Activated CD4-positive, alpha-beta memory T cell treated with anti-CD3 and anti-CD28 coated beads, Interleukin-2, amount 10 ng/mL, durations not matched to agents 7 days and 5 days (primary cell): ENCODE data around the gene SPDYE3. TPM values are rescaled to one million over a fixed set of nuclear protein-coding genes. Genes with fewer than 3 reads are reported as not detected.
"Not testable (repeated sequence)": the region's sequence is repeated elsewhere in the genome, so short reads cannot be mapped to it uniquely, and the experiment has no call there.

Experiments
- CTCF ChIA-PET: fragments of 350-600 bp; sonication (Branson Sonifier 250); formaldehyde crosslinking; loops from one replicate; lab custom pipeline; 2021; ENCODE audit warnings: antibody characterized with exemption, inconsistent platforms; lab: Charles Lee
- POLR2A ChIA-PET: fragments of 350-600 bp; sonication (Branson Sonifier 250); formaldehyde crosslinking; loops from one replicate; lab custom pipeline; 2021; ENCODE audit warnings: antibody characterized with exemption; lab: Charles Lee
- DNase-seq: peaks from one replicate; pipeline ENCODE4 v3.0.0-alpha.2; 2020
- H3K27ac Mint-ChIP-seq: one replicate; pipeline ENCODE4 v1.8.0; 2021; ENCODE audit warnings: mild to moderate bottlenecking, mixed read lengths
- H3K27me3 Mint-ChIP-seq: one replicate; pipeline ENCODE4 v1.8.0; 2021; ENCODE audit warnings: mixed read lengths
- H3K36me3 Mint-ChIP-seq: one replicate; pipeline ENCODE4 v1.8.0; 2021; ENCODE audit warnings: low read depth, mixed read lengths
- H3K4me1 Mint-ChIP-seq: one replicate; pipeline ENCODE4 v1.8.0; 2021; ENCODE audit warnings: mixed read lengths
- H3K4me3 Mint-ChIP-seq: one replicate; pipeline ENCODE4 v1.8.0; 2021; ENCODE audit warnings: mild to moderate bottlenecking, mixed read lengths
- H3K9me3 Mint-ChIP-seq: one replicate; pipeline ENCODE4 v1.8.0; 2021; ENCODE audit warnings: mixed read lengths
- total RNA-seq, 2 experiments: library from RNA; stranded (reverse); gene quantifications; one replicate each; pipeline ENCODE4 v1.2.3, GENCODE V29; 2021

Gene SPDYE3
- total RNA-seq = not detected

DNA sequence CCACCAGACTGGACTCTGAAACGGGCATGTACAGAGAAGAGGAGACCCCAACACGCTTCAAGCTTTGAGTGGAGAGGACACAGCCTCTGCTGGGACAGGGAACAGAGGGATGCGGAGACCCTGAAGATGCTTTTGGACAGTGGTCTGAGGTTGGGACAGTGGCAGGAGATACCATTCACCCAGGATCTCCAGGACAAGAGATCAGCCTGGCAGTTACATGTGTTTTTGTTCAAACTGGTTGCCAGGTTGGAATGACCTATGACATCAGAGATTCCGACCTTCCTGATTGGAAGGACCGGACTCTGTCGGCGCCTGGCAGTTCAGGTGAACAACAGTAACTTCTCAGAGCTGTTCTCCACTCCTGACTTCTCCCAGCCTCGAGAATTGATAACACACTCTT, at the start of gene SPDYE3:
SPDYE3 (plus strand) TSS at position 301 of the 400 bp plus-strand sequence. CDS start 184 bp downstream, outside the sequence.
- H3K27ac Mint-ChIP-seq, H3K4me1 Mint-ChIP-seq, H3K4me3 Mint-ChIP-seq, H3K9me3 Mint-ChIP-seq, DNase-seq, POLR2A ChIA-PET, H3K36me3 Mint-ChIP-seq, H3K27me3 Mint-ChIP-seq, CTCF ChIA-PET: not testable (repeated sequence)

- H3K27me3 Mint-ChIP-seq, H3K4me3 Mint-ChIP-seq, H3K9me3 Mint-ChIP-seq, H3K4me1 Mint-ChIP-seq, CTCF ChIA-PET, DNase-seq, POLR2A ChIA-PET, H3K36me3 Mint-ChIP-seq, H3K27ac Mint-ChIP-seq: not testable (repeated sequence)
These were observed 47.5 kb upstream of the SPDYE3 start for GRCh38 chr7:100259984-100260383.

- CTCF ChIA-PET, H3K9me3 Mint-ChIP-seq, H3K27ac Mint-ChIP-seq, H3K4me1 Mint-ChIP-seq, H3K27me3 Mint-ChIP-seq, H3K4me3 Mint-ChIP-seq, DNase-seq, H3K36me3 Mint-ChIP-seq: not testable (repeated sequence)
- POLR2A ChIA-PET = interaction anchor here (1.0 kb wide), 1 partner anchor 10 kb away, joined by 4 read pairs; no protein-coding TSS in a partner anchor
These were observed 44.6 kb upstream of the SPDYE3 start for GRCh38 chr7:100262896-100263295.

DNA sequence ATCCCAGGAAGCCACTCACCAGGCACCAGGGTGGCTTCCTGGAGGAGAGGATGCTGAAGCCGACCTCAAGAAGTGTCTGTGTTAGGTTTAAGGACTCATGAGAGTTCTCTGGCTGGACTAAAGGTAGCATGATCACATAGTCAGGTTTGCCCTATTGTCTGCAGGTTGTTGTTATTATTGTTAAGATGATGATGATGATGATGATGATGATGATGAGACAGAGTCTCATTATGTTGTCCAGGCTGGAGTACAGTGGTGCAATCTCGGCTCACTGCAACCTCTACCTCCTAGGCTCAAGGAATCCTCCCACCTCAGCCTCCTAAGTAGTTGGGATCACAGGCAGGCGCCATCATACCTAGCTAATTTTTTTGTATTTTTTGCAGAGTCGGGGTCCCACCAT, 43.3 kb upstream of the SPDYE3 start:
- H3K27me3 Mint-ChIP-seq, POLR2A ChIA-PET, H3K4me3 Mint-ChIP-seq, H3K27ac Mint-ChIP-seq, H3K36me3 Mint-ChIP-seq, CTCF ChIA-PET, DNase-seq, H3K9me3 Mint-ChIP-seq, H3K4me1 Mint-ChIP-seq: not testable (repeated sequence)

GRCh38 chr7:100264669-100265165, 42.8 kb upstream of the SPDYE3 start:
- CTCF ChIA-PET, H3K27ac Mint-ChIP-seq, H3K27me3 Mint-ChIP-seq, H3K9me3 Mint-ChIP-seq, DNase-seq, H3K4me3 Mint-ChIP-seq, H3K36me3 Mint-ChIP-seq, H3K4me1 Mint-ChIP-seq, POLR2A ChIA-PET: not testable (repeated sequence)

DNA sequence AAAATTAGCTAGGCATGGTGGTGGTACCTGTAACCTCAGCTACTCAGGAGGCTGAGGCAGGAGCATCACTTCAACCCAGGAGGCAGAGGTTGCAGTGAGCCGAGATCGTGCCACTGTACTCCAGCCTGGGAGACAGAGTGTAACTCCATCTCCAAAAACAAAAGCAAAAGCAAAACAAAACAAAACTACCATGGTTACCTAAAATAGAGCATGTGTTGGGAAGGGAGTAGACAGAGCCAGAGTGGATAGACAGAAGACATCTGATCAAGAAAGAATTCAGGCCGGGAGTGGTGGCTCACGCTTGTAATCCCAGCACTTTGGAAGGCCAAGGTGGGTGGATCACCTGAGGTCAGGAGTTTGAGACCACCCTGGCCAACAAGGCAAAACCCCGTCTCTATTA, 41.7 kb upstream of the SPDYE3 start:
- H3K9me3 Mint-ChIP-seq, POLR2A ChIA-PET, DNase-seq, H3K27ac Mint-ChIP-seq, H3K4me3 Mint-ChIP-seq, H3K36me3 Mint-ChIP-seq, CTCF ChIA-PET, H3K4me1 Mint-ChIP-seq, H3K27me3 Mint-ChIP-seq: not testable (repeated sequence)

- Mint-ChIP-seq H3K36me3 (no peaks in the 10 kb centered on the region), H3K4me1 (peaks cover 14% of the 10 kb centered on the region), H3K4me3 (no peak overlapping the region), H3K27ac (no peak overlapping the region), H3K9me3 (no peaks in the 10 kb centered on the region), H3K27me3 (no peaks in the 10 kb centered on the region)
- ChIA-PET CTCF (no interaction called here), POLR2A (no interaction called here)
- no peak for DNase-seq
These were observed 40.7 kb upstream of the SPDYE3 start for GRCh38 chr7:100266576-100267354.

GRCh38 chr7:100267648-100268047, 39.9 kb upstream of the SPDYE3 start:
- ChIA-PET CTCF (interaction anchor here (0.7 kb wide), 1 partner anchor 127 kb away, joined by 3 read pairs; no protein-coding TSS in a partner anchor), POLR2A (no interaction called here)
- no peaks in the 10 kb centered on the region for H3K36me3 Mint-ChIP-seq
- H3K4me3 Mint-ChIP-seq = no peak overlapping the region
- DNase-seq = no peak
- no peak overlapping the region for H3K27ac Mint-ChIP-seq
- H3K4me1 Mint-ChIP-seq = peaks cover 17% of the 10 kb centered on the region
- no peaks in the 10 kb centered on the region for H3K27me3 Mint-ChIP-seq
- H3K9me3 Mint-ChIP-seq = no peaks in the 10 kb centered on the region

DNA sequence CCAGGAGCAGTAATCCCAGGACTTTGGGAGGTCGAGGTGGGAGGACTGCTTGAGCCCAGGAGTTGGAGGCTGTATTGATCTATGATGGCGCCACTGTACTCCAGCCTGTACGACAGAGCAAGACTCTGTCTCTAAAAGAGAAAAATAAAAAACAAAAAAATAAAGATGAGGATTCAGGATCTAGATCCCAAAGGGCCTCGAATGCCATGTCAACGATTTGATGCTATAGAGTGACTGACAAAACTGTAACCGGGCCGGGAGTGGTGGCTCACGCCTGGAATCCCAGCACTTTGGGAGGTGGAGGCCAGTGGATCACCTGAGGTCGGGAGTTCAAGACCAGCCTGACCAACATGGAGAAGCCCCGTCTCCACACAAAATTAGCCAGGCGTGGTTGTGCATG, 38.6 kb upstream of the SPDYE3 start:
- peaks cover 17% of the 10 kb centered on the region for H3K4me1 Mint-ChIP-seq
- CTCF ChIA-PET, DNase-seq, H3K9me3 Mint-ChIP-seq, H3K4me3 Mint-ChIP-seq, H3K36me3 Mint-ChIP-seq, H3K27me3 Mint-ChIP-seq, POLR2A ChIA-PET, H3K27ac Mint-ChIP-seq: not testable (repeated sequence)

- H3K4me1 Mint-ChIP-seq = peaks cover 16% of the 10 kb centered on the region
- H3K27me3 Mint-ChIP-seq, H3K9me3 Mint-ChIP-seq, H3K36me3 Mint-ChIP-seq, H3K4me3 Mint-ChIP-seq, CTCF ChIA-PET, POLR2A ChIA-PET, DNase-seq, H3K27ac Mint-ChIP-seq: not testable (repeated sequence)
These were observed 38.0 kb upstream of the SPDYE3 start for GRCh38 chr7:100269306-100270045.

DNA sequence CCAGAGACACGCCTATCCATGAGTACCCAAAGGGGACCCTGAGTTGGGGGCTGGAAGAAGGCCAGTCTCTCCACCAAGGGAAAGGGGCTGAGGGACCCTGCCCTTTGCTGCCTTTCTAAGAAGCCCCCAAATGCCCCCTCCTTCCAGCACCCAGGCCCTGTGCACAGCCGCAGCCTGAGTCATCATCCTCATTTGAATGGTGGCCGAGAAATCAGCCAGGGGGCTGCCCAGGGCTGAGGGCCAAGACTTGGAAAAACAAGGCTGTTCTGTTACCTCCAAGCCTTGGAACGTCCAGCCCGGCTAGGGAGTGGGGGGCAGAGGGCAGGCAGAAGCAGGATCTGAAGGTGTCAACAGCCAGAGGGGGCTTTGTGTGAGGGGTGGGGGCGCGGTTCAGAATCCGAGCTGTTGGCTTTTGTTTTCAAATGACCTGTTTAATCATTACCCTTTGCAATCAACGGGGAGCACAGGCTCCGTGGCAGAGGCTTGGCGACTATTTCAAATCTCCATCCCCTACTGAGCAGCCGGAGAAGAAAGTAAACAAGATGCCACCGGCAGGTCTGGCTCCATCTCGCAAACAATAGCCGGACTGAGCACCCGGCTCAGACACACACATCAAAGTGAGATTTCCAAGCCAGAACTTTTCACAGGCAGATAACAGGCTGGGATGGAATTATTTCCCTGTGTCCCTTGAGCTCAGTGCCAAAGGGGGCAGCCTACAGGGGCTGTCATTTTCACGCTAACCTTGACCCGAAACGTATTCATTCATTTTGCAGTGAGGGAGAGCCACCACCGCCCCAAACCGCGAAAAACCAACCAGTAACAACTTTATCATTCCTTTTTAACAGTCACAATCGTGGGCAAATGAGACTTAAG, 37.2 kb upstream of the SPDYE3 start:
- H3K9me3 Mint-ChIP-seq, CTCF ChIA-PET, H3K36me3 Mint-ChIP-seq, POLR2A ChIA-PET, H3K27me3 Mint-ChIP-seq, DNase-seq, H3K27ac Mint-ChIP-seq: not testable (repeated sequence)
- Mint-ChIP-seq H3K4me3 (peak overlapping the region; percentile 66), H3K4me1 (peaks cover 19% of the 10 kb centered on the region)

DNA sequence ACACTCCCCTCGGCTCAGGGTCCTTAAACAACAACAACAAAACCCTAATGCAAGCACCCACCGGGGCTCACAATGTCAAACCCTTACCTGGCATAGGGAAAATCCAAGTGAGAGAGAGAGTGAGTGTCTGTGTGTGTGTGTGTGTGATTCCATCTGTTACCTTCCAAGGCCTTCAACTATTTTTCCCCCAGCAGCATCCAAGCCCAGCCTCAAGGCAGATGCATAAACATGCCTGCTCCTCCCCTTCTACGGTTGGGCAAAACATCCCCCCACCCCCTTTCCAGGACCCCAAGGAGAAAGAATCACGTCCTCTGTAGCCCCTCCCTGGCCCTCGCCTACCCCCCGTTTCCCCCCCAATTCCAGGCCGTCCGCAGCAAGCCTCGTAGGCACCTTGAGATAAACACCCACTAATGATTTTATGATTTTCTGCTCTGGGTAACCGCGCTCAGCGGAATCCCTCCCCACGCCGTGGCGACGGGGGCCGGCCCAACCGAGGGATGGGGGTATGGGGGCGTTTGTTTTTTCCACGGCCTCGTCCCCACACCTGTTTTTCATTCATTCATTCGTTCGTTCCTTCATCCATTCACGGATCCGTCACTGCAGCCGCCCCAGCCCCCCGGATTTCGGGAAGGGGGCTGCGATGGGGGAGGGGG, 36.4 kb upstream of the SPDYE3 start:
- DNase-seq, H3K27me3 Mint-ChIP-seq, H3K9me3 Mint-ChIP-seq, H3K27ac Mint-ChIP-seq, H3K36me3 Mint-ChIP-seq: not testable (repeated sequence)
- CTCF ChIA-PET = interaction anchor here (2.0 kb wide), 1 partner anchor 138 kb away, joined by 6 read pairs; no protein-coding TSS in a partner anchor
- Mint-ChIP-seq H3K4me1 (peaks cover 16% of the 10 kb centered on the region), H3K4me3 (peak overlapping the region; percentile 66)
- POLR2A ChIA-PET = interaction anchor here (0.9 to 1.2 kb wide), 4 partner anchors 49 to 170 kb away, joined by 3 to 5 read pairs (median 4); partner anchors contain the start of genes AP4M1 and MCM7
